ENCODE data around the gene ECHDC3. TPM values are rescaled to one million over a fixed set of nuclear protein-coding genes. Genes with fewer than 3 reads are reported as not detected.

The ECHDC3 gene
- total and polyA plus RNA-seq, 2 of the 13 experiments (the other 11 are each of a cell fraction or from before 2014, with no cell fraction given) = not detected

DNA sequence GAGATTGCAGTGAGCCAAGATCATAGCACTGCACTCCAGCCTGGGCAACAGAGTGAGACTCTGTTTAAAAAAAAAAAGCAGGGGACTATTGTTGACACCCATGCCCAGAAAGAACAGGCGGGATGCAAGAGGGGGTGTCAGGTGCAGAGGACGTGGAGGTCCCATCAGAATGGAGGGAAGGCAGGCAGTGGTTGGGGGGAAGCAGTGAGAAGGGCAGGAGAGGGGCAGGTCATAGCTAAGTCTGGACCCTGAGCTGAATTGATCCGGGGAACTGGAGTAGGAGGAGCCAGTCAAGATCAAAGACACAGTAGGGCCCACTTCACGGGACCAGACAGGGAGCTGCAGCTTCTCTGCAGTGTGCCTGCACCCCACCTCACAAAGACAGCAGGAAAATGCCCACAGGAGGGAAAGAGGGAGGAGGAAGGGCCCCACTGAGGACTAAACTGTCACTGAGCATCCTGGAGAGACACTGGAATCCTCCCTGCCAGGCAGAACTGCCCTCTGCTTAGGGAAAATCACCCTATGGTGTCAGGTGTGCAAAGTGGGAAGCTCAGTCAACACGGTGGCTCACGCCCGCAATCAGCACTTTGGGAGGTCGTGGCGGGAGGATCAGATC, 27.3 kb upstream of the ECHDC3 start (continued):
- TF ChIP-seq ETV5 (CRISPR knock-in tag; IDR thresholded peaks at IDR 0.05; ENCODE audit: borderline replicate concordance) = peak; percentile 47; the same call in 1 of the 2 replicates
- no peak for TF ChIP-seq LCORL (IDR thresholded peaks at IDR 0.05)
- TF ChIP-seq LCORL (CRISPR knock-in tag; IDR thresholded peaks at IDR 0.05) = 0 out of 2 replicates have a peak, but pooled peaks have one; percentile 25
- peak; percentile 46; the same call in 1 of the 2 replicates for TF ChIP-seq NFKB2 (CRISPR knock-in tag; IDR thresholded peaks at IDR 0.05; ENCODE audit: borderline replicate concordance)
- no peak for TF ChIP-seq PAWR (CRISPR knock-in tag; IDR thresholded peaks at IDR 0.05; ENCODE audit: borderline replicate concordance)
- TF ChIP-seq, protein P1, sequence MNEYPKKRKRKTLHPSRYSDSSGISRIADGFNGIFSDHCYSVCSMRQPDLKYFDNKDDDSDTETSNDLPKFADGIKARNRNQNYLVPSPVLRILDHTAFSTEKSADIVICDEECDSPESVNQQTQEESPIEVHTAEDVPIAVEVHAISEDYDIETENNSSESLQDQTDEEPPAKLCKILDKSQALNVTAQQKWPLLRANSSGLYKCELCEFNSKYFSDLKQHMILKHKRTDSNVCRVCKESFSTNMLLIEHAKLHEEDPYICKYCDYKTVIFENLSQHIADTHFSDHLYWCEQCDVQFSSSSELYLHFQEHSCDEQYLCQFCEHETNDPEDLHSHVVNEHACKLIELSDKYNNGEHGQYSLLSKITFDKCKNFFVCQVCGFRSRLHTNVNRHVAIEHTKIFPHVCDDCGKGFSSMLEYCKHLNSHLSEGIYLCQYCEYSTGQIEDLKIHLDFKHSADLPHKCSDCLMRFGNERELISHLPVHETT (CRISPR knock-in tag; conservative IDR thresholded peaks at IDR 0.05) = no peak
- TF ChIP-seq, protein P2, sequence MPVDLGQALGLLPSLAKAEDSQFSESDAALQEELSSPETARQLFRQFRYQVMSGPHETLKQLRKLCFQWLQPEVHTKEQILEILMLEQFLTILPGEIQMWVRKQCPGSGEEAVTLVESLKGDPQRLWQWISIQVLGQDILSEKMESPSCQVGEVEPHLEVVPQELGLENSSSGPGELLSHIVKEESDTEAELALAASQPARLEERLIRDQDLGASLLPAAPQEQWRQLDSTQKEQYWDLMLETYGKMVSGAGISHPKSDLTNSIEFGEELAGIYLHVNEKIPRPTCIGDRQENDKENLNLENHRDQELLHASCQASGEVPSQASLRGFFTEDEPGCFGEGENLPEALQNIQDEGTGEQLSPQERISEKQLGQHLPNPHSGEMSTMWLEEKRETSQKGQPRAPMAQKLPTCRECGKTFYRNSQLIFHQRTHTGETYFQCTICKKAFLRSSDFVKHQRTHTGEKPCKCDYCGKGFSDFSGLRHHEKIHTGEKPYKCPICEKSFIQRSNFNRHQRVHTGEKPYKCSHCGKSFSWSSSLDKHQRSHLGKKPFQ (CRISPR knock-in tag; IDR thresholded peaks at IDR 0.05; ENCODE audit: insufficient replicate concordance) = no peak
- TF ChIP-seq, protein P3, sequence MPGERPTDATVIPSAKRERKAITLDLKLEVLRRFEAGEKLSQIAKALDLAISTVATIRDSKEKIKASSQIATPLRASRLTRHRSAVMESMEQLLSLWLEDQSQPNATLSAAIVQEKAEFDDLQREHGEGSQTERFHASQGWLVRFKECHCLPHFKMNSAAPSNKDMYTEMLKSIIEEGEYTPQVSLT (CRISPR knock-in tag; IDR thresholded peaks at IDR 0.05; ENCODE audit: borderline replicate concordance, low read depth) = no peak
- no peak for TF ChIP-seq ZNF24 (IDR thresholded peaks at IDR 0.05)
- TF ChIP-seq SIN3A (IDR thresholded peaks at IDR 0.05; ENCODE audit: borderline replicate concordance, low read depth, low read length) = no peak
- TF ChIP-seq SUZ12 (IDR thresholded peaks at IDR 0.05; ENCODE audit: low read depth, low read length) = no peak
- TF ChIP-seq, protein P4, sequence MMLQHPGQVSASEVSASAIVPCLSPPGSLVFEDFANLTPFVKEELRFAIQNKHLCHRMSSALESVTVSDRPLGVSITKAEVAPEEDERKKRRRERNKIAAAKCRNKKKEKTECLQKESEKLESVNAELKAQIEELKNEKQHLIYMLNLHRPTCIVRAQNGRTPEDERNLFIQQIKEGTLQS (CRISPR knock-in tag; IDR thresholded peaks at IDR 0.05) = no peak
- TF ChIP-seq, protein P5, sequence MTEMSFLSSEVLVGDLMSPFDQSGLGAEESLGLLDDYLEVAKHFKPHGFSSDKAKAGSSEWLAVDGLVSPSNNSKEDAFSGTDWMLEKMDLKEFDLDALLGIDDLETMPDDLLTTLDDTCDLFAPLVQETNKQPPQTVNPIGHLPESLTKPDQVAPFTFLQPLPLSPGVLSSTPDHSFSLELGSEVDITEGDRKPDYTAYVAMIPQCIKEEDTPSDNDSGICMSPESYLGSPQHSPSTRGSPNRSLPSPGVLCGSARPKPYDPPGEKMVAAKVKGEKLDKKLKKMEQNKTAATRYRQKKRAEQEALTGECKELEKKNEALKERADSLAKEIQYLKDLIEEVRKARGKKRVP (CRISPR knock-in tag; IDR thresholded peaks at IDR 0.05) = no peak
- TF ChIP-seq PPARG (CRISPR knock-in tag; conservative IDR thresholded peaks at IDR 0.05) = no peak
- TF ChIP-seq, protein P6, sequence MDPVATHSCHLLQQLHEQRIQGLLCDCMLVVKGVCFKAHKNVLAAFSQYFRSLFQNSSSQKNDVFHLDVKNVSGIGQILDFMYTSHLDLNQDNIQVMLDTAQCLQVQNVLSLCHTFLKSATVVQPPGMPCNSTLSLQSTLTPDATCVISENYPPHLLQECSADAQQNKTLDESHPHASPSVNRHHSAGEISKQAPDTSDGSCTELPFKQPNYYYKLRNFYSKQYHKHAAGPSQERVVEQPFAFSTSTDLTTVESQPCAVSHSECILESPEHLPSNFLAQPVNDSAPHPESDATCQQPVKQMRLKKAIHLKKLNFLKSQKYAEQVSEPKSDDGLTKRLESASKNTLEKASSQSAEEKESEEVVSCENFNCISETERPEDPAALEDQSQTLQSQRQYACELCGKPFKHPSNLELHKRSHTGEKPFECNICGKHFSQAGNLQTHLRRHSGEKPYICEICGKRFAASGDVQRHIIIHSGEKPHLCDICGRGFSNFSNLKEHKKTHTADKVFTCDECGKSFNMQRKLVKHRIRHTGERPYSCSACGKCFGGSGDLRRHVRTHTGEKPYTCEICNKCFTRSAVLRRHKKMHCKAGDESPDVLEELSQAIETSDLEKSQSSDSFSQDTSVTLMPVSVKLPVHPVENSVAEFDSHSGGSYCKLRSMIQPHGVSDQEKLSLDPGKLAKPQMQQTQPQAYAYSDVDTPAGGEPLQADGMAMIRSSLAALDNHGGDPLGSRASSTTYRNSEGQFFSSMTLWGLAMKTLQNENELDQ (CRISPR knock-in tag; IDR thresholded peaks at IDR 0.05; ENCODE audit: borderline replicate concordance) = no peak
- TF ChIP-seq, protein P7, sequence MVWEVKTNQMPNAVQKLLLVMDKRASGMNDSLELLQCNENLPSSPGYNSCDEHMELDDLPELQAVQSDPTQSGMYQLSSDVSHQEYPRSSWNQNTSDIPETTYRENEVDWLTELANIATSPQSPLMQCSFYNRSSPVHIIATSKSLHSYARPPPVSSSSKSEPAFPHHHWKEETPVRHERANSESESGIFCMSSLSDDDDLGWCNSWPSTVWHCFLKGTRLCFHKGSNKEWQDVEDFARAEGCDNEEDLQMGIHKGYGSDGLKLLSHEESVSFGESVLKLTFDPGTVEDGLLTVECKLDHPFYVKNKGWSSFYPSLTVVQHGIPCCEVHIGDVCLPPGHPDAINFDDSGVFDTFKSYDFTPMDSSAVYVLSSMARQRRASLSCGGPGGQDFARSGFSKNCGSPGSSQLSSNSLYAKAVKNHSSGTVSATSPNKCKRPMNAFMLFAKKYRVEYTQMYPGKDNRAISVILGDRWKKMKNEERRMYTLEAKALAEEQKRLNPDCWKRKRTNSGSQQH (CRISPR knock-in tag; IDR thresholded peaks at IDR 0.05; ENCODE audit: low read depth) = no peak
- no peak for TF ChIP-seq REL (CRISPR knock-in tag; conservative IDR thresholded peaks at IDR 0.05)
- TF ChIP-seq MAF1 (CRISPR knock-in tag; IDR thresholded peaks at IDR 0.05; ENCODE audit: borderline replicate concordance) = no peak
- no peak for TF ChIP-seq NFYC (CRISPR knock-in tag; IDR thresholded peaks at IDR 0.05)
- no peak for TF ChIP-seq NFKBIZ (CRISPR knock-in tag; IDR thresholded peaks at IDR 0.05)
- no peak for TF ChIP-seq SSRP1 (CRISPR knock-in tag; IDR thresholded peaks at IDR 0.05)

All from HepG2 (cell line).